IPS-18a (cell line): ENCODE measurements around the gene C14orf132.

Experiments used
- H3K27ac ChIP-seq: one replicate; pipeline ENCODE4 v1.5.1; 2013; ENCODE audit warnings: low read length
- H3K27me3 ChIP-seq: one replicate; pipeline ENCODE4 v1.6.1; 2013; ENCODE audit warnings: mild to moderate bottlenecking, low read length; ENCODE audit not compliant: control insufficient read depth, insufficient read depth
- H3K36me3 ChIP-seq: one replicate; pipeline ENCODE4 v1.6.1; 2013; ENCODE audit warnings: low read depth, low read length; ENCODE audit not compliant: control insufficient read depth
- H3K4me1 ChIP-seq: one replicate; pipeline ENCODE4 v1.6.1; 2013; ENCODE audit warnings: low read depth, low read length; ENCODE audit not compliant: control insufficient read depth
- H3K4me3 ChIP-seq: one replicate; pipeline ENCODE4 v1.5.1; 2013; ENCODE audit warnings: low read length
- H3K9ac ChIP-seq: one replicate; pipeline ENCODE4 v1.6.1; 2013; ENCODE audit warnings: mild to moderate bottlenecking, low read length, moderate library complexity
- H3K9me3 ChIP-seq: one replicate; pipeline ENCODE4 v1.6.1; 2013; ENCODE audit warnings: low read depth, low read length; ENCODE audit not compliant: control insufficient read depth

The C14orf132 gene

DNA sequence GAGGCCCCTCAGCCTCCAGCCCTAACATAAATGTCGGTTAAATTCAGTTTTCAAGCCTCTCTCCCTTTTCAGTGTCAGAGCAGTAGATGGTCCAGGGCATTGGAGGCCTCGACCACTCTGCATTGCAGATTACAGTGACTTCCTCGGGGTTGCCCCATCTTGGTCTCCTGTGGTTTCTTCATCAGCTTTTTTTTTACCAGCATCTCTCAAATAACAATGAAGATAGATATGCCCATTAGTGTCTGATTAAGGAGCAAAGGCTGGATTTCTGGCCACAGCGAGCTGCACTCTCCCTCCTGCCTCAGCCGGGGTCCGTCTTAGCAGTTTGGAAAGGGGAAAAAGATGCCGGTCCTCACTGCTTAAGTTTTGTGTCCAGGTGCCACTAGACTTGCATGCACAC is 49.7 kb downstream of the C14orf132 start:
- H3K27ac ChIP-seq, result no peak overlapping the region
- no peaks in the 10 kb centered on the region for H3K4me1 ChIP-seq

GRCh38 chr14:96089401-96089800 is 50.2 kb downstream of the C14orf132 start:
- H3K27ac ChIP-seq, result no peak overlapping the region
- H3K4me1 ChIP-seq, result no peaks in the 10 kb centered on the region
- no peaks in the 10 kb centered on the region for H3K27me3 ChIP-seq
- H3K4me3 ChIP-seq, result no peak overlapping the region
- H3K9ac ChIP-seq, result no peak overlapping the region
- peaks cover 12% of the 10 kb centered on the region for H3K36me3 ChIP-seq
- no peaks in the 10 kb centered on the region for H3K9me3 ChIP-seq

More for the DNA sequence above, 49.7 kb downstream of the C14orf132 start:
- no peaks in the 10 kb centered on the region for H3K9me3 ChIP-seq
- H3K4me3 ChIP-seq, result no peak overlapping the region
- no peak overlapping the region for H3K9ac ChIP-seq
- H3K36me3 ChIP-seq, result peaks cover 12% of the 10 kb centered on the region
- H3K27me3 ChIP-seq, result no peaks in the 10 kb centered on the region

GRCh38 chr14:96090441-96091148 is 51.4 kb downstream of the C14orf132 start:
- H3K27me3 ChIP-seq, result no peaks in the 10 kb centered on the region
- peaks cover 6% of the 10 kb centered on the region for H3K4me1 ChIP-seq
- peaks cover 12% of the 10 kb centered on the region for H3K36me3 ChIP-seq
- no peak overlapping the region for H3K27ac ChIP-seq
- H3K9me3 ChIP-seq, result no peaks in the 10 kb centered on the region
- H3K4me3 ChIP-seq, result no peak overlapping the region
- no peak overlapping the region for H3K9ac ChIP-seq

- no peak overlapping the region for H3K4me3 ChIP-seq
- H3K27ac ChIP-seq, result no peak overlapping the region
- H3K27me3 ChIP-seq, result no peaks in the 10 kb centered on the region
- no peaks in the 10 kb centered on the region for H3K9me3 ChIP-seq
- H3K36me3 ChIP-seq, result peaks cover 12% of the 10 kb centered on the region
- no peak overlapping the region for H3K9ac ChIP-seq
- peaks cover 13% of the 10 kb centered on the region for H3K4me1 ChIP-seq
These were observed 52.1 kb downstream of the C14orf132 start for GRCh38 chr14:96091149-96091693.

- no peak overlapping the region for H3K9ac ChIP-seq
- H3K27ac ChIP-seq, result no peak overlapping the region
- peaks cover 14% of the 10 kb centered on the region for H3K4me1 ChIP-seq
These were observed 52.8 kb downstream of the C14orf132 start for GRCh38 chr14:96091941-96092411.

GRCh38 chr14:96092936-96093335 is 53.8 kb downstream of the C14orf132 start:
- no peaks in the 10 kb centered on the region for H3K27me3 ChIP-seq
- no peak overlapping the region for H3K27ac ChIP-seq
- H3K9me3 ChIP-seq, result no peaks in the 10 kb centered on the region
- H3K9ac ChIP-seq, result no peak overlapping the region
- no peak overlapping the region for H3K4me3 ChIP-seq
- H3K36me3 ChIP-seq, result no peaks in the 10 kb centered on the region
- H3K4me1 ChIP-seq, result peaks cover 14% of the 10 kb centered on the region

More at GRCh38 chr14:96091941-96092411, 52.8 kb downstream of the C14orf132 start:
- Histone ChIP-seq H3K27me3 (no peaks in the 10 kb centered on the region), H3K36me3 (peaks cover 8% of the 10 kb centered on the region), H3K9me3 (no peaks in the 10 kb centered on the region), H3K4me3 (no peak overlapping the region)

DNA sequence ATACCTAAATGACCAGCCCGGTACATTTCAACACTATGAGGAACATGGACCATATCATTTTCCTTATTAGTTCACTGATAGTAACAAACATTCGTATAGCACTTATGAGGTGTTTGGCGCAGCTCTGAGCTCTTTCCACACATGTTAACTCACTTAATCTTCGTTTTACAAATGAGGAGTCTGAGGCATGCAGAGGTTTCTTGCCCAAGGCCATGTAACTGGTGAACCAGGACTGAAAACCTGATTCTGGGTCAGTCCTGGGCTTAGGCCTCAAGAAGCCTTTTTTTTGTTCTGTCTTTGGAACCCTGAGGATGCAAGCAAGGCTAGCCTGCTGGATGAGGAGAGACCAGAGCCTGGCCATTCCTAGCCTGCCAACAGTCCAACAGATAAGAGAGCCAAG is 55.0 kb downstream of the C14orf132 start:
- Histone ChIP-seq H3K36me3 (no peaks in the 10 kb centered on the region), H3K9ac (no peak overlapping the region), H3K27ac (no peak overlapping the region), H3K4me1 (peaks cover 14% of the 10 kb centered on the region), H3K4me3 (no peak overlapping the region), H3K9me3 (no peaks in the 10 kb centered on the region), H3K27me3 (no peaks in the 10 kb centered on the region)

GRCh38 chr14:96094656-96095055 is 55.5 kb downstream of the C14orf132 start:
- Histone ChIP-seq H3K4me1 (peaks cover 14% of the 10 kb centered on the region), H3K36me3 (no peaks in the 10 kb centered on the region), H3K4me3 (no peak overlapping the region), H3K27me3 (no peaks in the 10 kb centered on the region), H3K9ac (no peak overlapping the region), H3K9me3 (no peaks in the 10 kb centered on the region), H3K27ac (no peak overlapping the region)

GRCh38 chr14:96095058-96095457 is 55.9 kb downstream of the C14orf132 start:
- Histone ChIP-seq H3K27ac (no peak overlapping the region), H3K9ac (no peak overlapping the region), H3K36me3 (no peaks in the 10 kb centered on the region), H3K27me3 (no peaks in the 10 kb centered on the region), H3K9me3 (no peaks in the 10 kb centered on the region), H3K4me1 (peaks cover 14% of the 10 kb centered on the region), H3K4me3 (no peak overlapping the region)

DNA sequence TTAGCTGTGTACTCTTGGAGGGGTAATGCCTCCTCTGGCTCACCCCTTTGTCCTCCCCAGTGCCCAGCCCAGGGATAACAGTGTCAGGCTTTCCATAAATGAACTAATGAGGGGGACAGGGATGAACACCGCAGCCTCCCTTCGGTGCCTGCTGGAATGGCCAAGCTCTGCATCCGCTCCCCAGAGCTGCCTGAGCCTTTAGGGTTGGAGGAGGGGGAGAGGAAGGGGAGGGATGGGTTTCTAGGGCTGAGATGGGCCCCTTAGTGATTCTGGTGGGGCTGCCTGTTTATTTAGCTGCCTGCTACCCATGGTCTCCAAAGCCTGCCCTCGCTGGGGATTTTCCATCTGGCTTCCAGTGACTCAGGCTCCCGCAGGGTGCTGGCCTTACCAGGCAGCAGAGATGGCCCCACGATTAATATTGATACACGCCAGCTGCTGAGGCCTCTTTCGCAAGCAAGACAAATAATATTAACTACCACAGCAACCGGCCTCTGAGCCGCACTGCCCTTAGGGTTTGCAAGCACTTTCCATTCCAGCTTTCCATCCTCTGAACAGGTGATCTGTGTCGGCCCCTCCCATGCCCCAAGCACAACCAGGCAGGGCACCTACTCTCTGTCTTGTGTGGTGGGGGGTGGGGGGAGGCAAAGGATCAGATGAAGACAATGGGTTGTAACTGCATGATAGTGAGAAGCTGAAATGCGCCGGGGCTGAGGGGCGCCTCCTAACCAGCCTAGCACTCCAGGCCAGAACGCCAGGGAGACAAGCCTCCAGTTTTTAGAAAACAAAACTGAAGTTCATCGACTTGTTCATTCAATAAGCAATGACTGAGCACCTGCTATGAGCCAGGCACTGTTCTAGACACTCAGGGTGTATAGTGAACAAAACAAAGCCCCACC is 56.7 kb downstream of the C14orf132 start:
- Histone ChIP-seq H3K9ac (no peak overlapping the region), H3K27ac (no peak overlapping the region), H3K27me3 (no peaks in the 10 kb centered on the region), H3K4me1 (peaks cover 14% of the 10 kb centered on the region), H3K9me3 (no peaks in the 10 kb centered on the region), H3K4me3 (no peak overlapping the region), H3K36me3 (no peaks in the 10 kb centered on the region)
